Measurements from ENCODE around the gene UBE2O.

DNA sequence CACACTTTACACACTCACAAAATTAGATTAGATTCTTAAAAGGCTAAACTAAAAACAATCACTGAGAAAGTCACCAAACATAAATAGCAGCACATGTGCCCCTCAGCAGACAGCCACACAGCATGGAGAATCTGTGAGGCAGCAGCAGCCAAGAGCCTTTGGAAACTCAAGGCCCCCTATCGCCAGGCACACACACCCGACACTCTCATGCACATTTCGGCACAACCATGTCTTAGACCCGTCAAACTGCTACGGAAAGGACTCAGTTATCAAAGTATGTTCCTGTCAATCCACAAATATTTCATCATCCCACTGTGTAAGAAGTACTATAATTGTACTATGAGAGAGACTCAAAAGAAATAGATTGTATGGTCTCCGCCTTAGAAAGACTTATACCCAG, 20.9 kb downstream of the UBE2O start:
- TF ChIP-seq, protein P1, sequence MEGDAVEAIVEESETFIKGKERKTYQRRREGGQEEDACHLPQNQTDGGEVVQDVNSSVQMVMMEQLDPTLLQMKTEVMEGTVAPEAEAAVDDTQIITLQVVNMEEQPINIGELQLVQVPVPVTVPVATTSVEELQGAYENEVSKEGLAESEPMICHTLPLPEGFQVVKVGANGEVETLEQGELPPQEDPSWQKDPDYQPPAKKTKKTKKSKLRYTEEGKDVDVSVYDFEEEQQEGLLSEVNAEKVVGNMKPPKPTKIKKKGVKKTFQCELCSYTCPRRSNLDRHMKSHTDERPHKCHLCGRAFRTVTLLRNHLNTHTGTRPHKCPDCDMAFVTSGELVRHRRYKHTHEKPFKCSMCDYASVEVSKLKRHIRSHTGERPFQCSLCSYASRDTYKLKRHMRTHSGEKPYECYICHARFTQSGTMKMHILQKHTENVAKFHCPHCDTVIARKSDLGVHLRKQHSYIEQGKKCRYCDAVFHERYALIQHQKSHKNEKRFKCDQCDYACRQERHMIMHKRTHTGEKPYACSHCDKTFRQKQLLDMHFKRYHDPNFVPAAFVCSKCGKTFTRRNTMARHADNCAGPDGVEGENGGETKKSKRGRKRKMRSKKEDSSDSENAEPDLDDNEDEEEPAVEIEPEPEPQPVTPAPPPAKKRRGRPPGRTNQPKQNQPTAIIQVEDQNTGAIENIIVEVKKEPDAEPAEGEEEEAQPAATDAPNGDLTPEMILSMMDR (IDR thresholded peaks at IDR 0.05; ENCODE audit: low read depth, low read length): no peak
- TF ChIP-seq, protein P2, sequence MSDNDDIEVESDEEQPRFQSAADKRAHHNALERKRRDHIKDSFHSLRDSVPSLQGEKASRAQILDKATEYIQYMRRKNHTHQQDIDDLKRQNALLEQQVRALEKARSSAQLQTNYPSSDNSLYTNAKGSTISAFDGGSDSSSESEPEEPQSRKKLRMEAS (IDR thresholded peaks at IDR 0.05; ENCODE audit: low read depth, low read length): no peak
